GM12801 (cell line): Measurements from ENCODE around the gene ARHGEF11.

Source experiments
- CTCF ChIP-seq: IDR thresholded peaks from one replicate; pipeline ENCODE4 v1.5.1; 2011; ENCODE audit warnings: control low read depth; ENCODE audit not compliant: insufficient read length; ENCODE audit errors: extremely low read depth

The ARHGEF11 gene

GRCh38 chr1:157007306-157007705 is 38.2 kb downstream of the ARHGEF11 start:
- no peak for TF ChIP-seq CTCF

- no peak for TF ChIP-seq CTCF
Measured at GRCh38 chr1:157006676-157007075, 38.9 kb downstream of the ARHGEF11 start.

GRCh38 chr1:157005965-157006364 is 39.6 kb downstream of the ARHGEF11 start:
- TF ChIP-seq CTCF: no peak

- no peak for TF ChIP-seq CTCF
Measured at GRCh38 chr1:157004806-157005205, 40.7 kb downstream of the ARHGEF11 start.

GRCh38 chr1:157004327-157004726 is 41.2 kb downstream of the ARHGEF11 start:
- no peak for TF ChIP-seq CTCF

GRCh38 chr1:157001304-157001703 is 44.2 kb downstream of the ARHGEF11 start:
- TF ChIP-seq CTCF: no peak

GRCh38 chr1:157000686-157001085 is 44.9 kb downstream of the ARHGEF11 start:
- no peak for TF ChIP-seq CTCF
